ENCODE data around the gene CMTM6.
"Not testable (repeated sequence)": the region's sequence is repeated elsewhere in the genome, so short reads cannot be mapped to it uniquely, and the experiment has no call there.

CMTM6 gene

GRCh38 chr3:32467333-32468070 lies 35.1 kb downstream of the CMTM6 start:
- peak; percentile 47 to 68 (median 51) for DNase-seq (ENCODE audit: low read depth in 2 of 3, low spot score in 2 of 3)

- DNase-seq (ENCODE audit: low read depth in 2 of 3, low spot score in 2 of 3), result not testable (repeated sequence)
Measured at GRCh38 chr3:32466808-32467207, 35.8 kb downstream of the CMTM6 start.

- DNase-seq (ENCODE audit: low read depth in 2 of 3, low spot score in 2 of 3), result not testable (repeated sequence)
Measured at GRCh38 chr3:32464726-32465125, 37.9 kb downstream of the CMTM6 start.

- not testable (repeated sequence) for DNase-seq (ENCODE audit: low read depth in 2 of 3, low spot score in 2 of 3)
Measured at GRCh38 chr3:32463415-32463814, 39.2 kb downstream of the CMTM6 start.

GRCh38 chr3:32462191-32462986 lies 40.3 kb downstream of the CMTM6 start:
- not testable (repeated sequence) for DNase-seq (ENCODE audit: low read depth in 2 of 3, low spot score in 2 of 3)

- not testable (repeated sequence) for DNase-seq (ENCODE audit: low read depth in 2 of 3, low spot score in 2 of 3)
Measured at GRCh38 chr3:32460817-32461496, 41.7 kb downstream of the CMTM6 start.

GRCh38 chr3:32460031-32460749 lies 42.5 kb downstream of the CMTM6 start:
- DNase-seq (ENCODE audit: low read depth in 2 of 3, low spot score in 2 of 3), result peak; percentile 32 to 48 (median 37)

- no peak for DNase-seq (ENCODE audit: low read depth in 2 of 3, low spot score in 2 of 3)
Measured at GRCh38 chr3:32459450-32459849, 43.2 kb downstream of the CMTM6 start.

GRCh38 chr3:32457971-32458471 lies 44.6 kb downstream of the CMTM6 start:
- no peak for DNase-seq (ENCODE audit: low read depth in 2 of 3, low spot score in 2 of 3)

- DNase-seq (ENCODE audit: low read depth in 2 of 3, low spot score in 2 of 3), result no peak
Measured at GRCh38 chr3:32456429-32457130, 46.1 kb downstream of the CMTM6 start.

- no peak for DNase-seq (ENCODE audit: low read depth in 2 of 3, low spot score in 2 of 3)
Measured at GRCh38 chr3:32455609-32456428, 46.8 kb downstream of the CMTM6 start.

GRCh38 chr3:32454731-32455608 lies 47.7 kb downstream of the CMTM6 start:
- no peak for DNase-seq (ENCODE audit: low read depth in 2 of 3, low spot score in 2 of 3)

- no peak for DNase-seq (ENCODE audit: low read depth in 2 of 3, low spot score in 2 of 3)
Measured at GRCh38 chr3:32454111-32454510, 48.5 kb downstream of the CMTM6 start.

GRCh38 chr3:32453346-32453745 lies 49.3 kb downstream of the CMTM6 start:
- DNase-seq (ENCODE audit: low read depth in 2 of 3, low spot score in 2 of 3), result no peak

GRCh38 chr3:32452009-32452408 lies 50.6 kb downstream of the CMTM6 start:
- no peak for DNase-seq (ENCODE audit: low read depth in 2 of 3, low spot score in 2 of 3)

GRCh38 chr3:32450992-32451659 lies 51.5 kb downstream of the CMTM6 start:
- no peak for DNase-seq (ENCODE audit: low read depth in 2 of 3, low spot score in 2 of 3)

GRCh38 chr3:32450426-32450825 lies 52.2 kb downstream of the CMTM6 start:
- no peak for DNase-seq (ENCODE audit: low read depth in 2 of 3, low spot score in 2 of 3)

- no peak for DNase-seq (ENCODE audit: low read depth in 2 of 3, low spot score in 2 of 3)
Measured at GRCh38 chr3:32449691-32450090, 53.0 kb downstream of the CMTM6 start.

Measured in activated CD8-positive, alpha-beta memory T cell treated with anti-CD3 and anti-CD28 coated beads for 48 hours (primary cell).